Fibroblast of mammary gland (primary cell): Measurements from ENCODE around the gene BBOX1.
"Not testable (repeated sequence)": the region's sequence is repeated elsewhere in the genome, so short reads cannot be mapped to it uniquely, and the experiment has no call there.

ENCODE experiments used
- DNase-seq: peaks from one replicate; pipeline ENCODE4 v3.0.0-alpha.2; 2010; ENCODE audit warnings: low read depth
- H3K4me3 ChIP-seq: 2 replicates; pipeline ENCODE4 v1.5.1; 2011; ENCODE audit warnings: low read depth, mild to moderate bottlenecking, low read length, moderate library complexity; ENCODE audit not compliant: control insufficient read depth
- TF ChIP-seq, protein P1 (sequence below): conservative IDR thresholded peaks from 2 replicates; pipeline ENCODE4 v1.5.1; 2011; ENCODE audit warnings: low read depth, low read length, inconsistent platforms; ENCODE audit not compliant: control insufficient read depth, insufficient read depth

The BBOX1 gene

DNA sequence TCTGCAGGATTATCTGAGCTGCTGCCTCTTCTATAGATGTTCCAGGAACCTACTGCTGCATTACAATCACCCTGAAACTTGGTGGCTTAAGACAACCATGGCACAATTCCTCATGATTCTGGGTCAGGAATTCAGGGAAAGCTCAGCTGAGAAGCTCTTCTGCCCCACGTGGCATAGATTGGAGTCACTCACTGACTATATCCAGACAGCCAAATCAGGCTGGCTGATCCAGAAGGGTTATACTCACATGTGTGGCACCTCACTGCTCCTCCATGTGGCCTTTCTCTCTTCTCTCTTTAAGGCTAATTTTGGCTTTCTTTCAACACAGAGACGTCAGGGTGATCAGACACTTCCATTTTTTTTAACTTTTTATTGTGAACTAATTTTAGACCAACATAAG, 125.5 kb downstream of the BBOX1 start:
- TF ChIP-seq, protein P1, sequence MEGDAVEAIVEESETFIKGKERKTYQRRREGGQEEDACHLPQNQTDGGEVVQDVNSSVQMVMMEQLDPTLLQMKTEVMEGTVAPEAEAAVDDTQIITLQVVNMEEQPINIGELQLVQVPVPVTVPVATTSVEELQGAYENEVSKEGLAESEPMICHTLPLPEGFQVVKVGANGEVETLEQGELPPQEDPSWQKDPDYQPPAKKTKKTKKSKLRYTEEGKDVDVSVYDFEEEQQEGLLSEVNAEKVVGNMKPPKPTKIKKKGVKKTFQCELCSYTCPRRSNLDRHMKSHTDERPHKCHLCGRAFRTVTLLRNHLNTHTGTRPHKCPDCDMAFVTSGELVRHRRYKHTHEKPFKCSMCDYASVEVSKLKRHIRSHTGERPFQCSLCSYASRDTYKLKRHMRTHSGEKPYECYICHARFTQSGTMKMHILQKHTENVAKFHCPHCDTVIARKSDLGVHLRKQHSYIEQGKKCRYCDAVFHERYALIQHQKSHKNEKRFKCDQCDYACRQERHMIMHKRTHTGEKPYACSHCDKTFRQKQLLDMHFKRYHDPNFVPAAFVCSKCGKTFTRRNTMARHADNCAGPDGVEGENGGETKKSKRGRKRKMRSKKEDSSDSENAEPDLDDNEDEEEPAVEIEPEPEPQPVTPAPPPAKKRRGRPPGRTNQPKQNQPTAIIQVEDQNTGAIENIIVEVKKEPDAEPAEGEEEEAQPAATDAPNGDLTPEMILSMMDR: no peak
- no peak overlapping the region for H3K4me3 ChIP-seq
- no peak for DNase-seq

DNA sequence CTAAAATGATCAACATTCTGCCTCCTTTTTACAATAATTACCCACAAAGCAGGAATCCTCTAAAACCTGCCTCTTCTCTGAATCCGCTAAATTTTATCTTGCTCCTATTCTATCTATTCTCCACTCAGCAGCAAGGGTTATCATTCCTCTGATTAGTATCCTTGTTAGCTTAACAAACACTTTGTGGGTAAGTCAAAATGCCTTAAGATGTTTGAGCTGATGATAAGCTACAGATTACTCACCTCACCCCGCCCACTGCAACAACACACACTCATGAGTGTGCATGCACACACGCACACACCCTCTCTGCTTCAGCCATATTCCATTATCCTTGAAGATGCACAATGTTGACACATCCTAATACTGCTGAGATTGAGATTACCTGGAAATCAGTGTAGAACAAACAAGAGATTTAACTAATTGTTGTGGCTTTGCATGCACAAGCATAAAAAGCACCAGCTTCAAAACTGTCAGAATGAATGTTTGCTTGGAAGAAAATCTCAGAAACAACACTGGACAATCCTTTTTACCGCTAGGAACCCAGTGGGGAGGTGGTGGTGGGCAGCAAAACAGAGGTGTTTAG, 130.9 kb downstream of the BBOX1 start:
- DNase-seq: peak; percentile 20
- TF ChIP-seq, protein P1: no peak
- H3K4me3 ChIP-seq: no peak overlapping the region

DNA sequence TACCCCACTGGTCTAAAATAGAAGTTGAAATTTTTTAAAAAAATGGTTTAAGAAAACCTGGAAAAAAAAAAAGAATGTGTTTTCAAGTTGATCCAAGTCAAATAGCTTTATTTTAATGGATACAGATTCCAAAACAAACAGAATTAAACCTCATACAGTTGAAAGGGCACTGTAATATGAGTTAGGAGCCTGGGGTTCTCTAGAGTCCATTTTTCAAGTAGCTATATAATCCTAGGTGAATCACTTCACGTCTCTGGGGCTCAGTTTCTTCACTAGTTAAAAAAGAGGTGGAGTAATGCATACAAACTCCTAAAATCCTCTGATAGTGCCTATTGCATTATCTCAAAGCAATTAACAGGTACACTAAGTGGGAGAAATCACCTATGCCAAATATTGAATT, 132.9 kb downstream of the BBOX1 start:
- H3K4me3 ChIP-seq: no peak overlapping the region
- no peak for DNase-seq
- TF ChIP-seq, protein P1: no peak

DNA sequence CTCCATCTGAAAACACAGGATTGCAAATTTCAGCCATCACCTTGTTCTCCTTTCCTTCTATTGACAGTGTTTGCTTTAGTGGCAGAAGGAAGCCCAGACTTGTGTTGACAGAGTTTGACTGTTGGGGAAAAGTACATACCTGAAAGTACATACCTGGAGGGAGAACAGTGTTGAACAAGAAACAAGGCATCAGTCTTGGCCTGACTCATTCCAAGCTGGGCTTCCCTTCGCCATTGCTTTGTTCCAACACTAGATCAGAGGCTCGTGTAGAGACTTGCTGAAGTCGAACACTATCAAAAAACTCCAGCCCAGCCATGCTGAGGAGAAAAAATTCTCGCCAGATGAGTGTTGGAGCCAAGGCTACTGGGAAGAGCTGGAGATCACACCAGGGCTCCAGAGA, 133.4 kb downstream of the BBOX1 start:
- TF ChIP-seq, protein P1: no peak
- H3K4me3 ChIP-seq: no peak overlapping the region
- DNase-seq: no peak

GRCh38 chr11:27174672-27175210, 134.1 kb downstream of the BBOX1 start:
- no peak overlapping the region for H3K4me3 ChIP-seq
- TF ChIP-seq, protein P1: no peak
- DNase-seq: no peak

DNA sequence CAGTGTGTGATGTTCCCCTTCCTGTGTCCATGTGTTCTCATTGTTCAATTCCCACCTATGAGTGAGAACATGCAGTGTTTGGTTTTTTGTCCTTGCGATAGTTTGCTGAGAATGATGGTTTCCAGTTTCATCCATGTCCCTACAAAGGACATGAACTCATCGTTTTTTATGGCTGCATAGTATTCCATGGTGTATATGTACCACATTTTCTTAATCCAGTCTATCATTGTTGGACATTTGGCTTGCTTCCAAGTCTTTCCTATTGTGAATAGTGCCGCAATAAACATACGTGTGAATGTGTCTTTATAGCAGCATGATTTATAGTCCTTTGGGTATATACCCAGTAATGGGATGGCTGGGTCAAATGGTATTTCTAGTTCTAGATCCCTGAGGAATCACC, 134.9 kb downstream of the BBOX1 start:
- DNase-seq, H3K4me3 ChIP-seq: not testable (repeated sequence)
